GM23248 (cell line): ENCODE results near the gene SLC66A1.

Source experiments
- EZH2 ChIP-seq: fragments of 200-600 bp; sonication (generic); IDR thresholded peaks from 2 replicates; pipeline ENCODE4 v1.6.1; 2018; ENCODE audit warnings: antibody characterized with exemption, mild to moderate bottlenecking; ENCODE audit not compliant: insufficient read depth, poor library complexity, severe bottlenecking
- EZH2phosphoT487 ChIP-seq: fragments of 200-600 bp; sonication (generic); IDR thresholded peaks from 2 replicates; pipeline ENCODE4 v1.6.1; 2018; ENCODE audit warnings: antibody characterized with exemption, moderate library complexity, mild to moderate bottlenecking, low read depth; ENCODE audit not compliant: insufficient read depth

DNA sequence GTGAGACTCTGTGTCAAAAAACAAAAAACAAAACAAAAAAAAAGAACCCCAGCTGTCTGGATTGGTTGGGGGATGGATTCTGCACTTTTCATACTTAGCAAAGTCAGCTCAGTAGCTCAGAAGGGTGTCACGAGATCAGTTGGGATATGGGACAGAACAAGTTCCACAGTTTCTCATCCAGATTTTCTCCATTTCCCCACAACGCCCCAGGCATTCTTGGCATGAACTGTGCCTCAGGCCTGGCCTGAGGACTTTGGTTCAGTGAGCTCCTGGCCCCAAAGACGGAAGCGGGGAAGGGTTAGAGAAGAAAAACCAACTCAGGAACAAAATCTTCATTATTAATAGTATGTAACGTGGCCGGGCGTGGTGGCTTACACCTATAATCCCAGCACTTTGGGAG lies 2.1 kb upstream of the SLC66A1 start:
- TF ChIP-seq EZH2 (no peak), EZH2phosphoT487 (no peak)
